Thoracic aorta endothelial cell (primary cell): ENCODE measurements around the gene C5AR1. TPM values are rescaled to one million over a fixed set of nuclear protein-coding genes. Genes with fewer than 3 reads are reported as not detected.

Experiments used
- total RNA-seq: library from RNA; depleted of rRNA; stranded (reverse); fragments of >200 nt; gene quantifications from 2 replicates; pipeline ENCODE4 v1.2.3, GENCODE V29; 2012

Gene C5AR1
- not detected in 2 replicates for total RNA-seq

GRCh38 chr19:47309608-47310007, at the start of gene C5AR1:
Gene C5AR1, plus strand, starts transcription at chr19:47309861. Its CDS starts 35 bp downstream, at chr19:47309896.

GRCh38 chr19:47274071-47274890, 35.4 kb upstream of the C5AR1 start, which contains the start of gene INAFM1:
Gene INAFM1, plus strand, starts transcription at chr19:47274885. Its CDS starts 35 bp downstream, at chr19:47274920.

DNA sequence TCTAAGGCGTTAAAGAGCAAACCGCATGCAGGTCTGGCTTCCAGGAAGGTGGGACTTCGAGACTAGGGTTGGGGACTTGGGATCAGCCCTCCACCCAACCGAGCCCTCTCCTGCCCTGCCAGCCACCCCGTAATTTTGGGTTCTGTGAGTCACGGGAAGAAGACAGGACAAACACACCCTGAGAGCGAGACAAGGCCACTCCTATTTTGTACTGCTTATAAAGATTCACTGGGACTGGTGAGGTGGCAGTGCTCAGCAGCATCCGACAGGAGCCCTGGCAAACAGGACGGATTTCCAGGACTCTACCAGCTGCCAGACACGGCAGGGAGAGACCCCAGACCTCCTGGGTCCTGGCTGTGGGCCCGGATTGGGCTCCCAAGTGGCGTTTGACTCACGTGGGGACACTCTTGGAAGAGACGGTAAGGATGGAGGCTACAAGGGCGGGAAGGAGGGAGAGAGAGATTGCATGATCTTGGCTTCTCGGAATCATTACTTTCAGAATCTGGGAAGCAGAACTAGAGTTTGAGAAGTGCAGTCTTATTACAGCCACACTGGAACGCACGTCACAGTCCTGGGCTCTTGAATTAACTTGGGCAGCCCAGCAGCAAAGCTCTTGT, 22.4 kb downstream of the C5AR1 start, which contains the start of gene C5AR2:
Gene C5AR2, plus strand, starts transcription at position 245 of the 617 bp plus-strand sequence. CDS start 8,625 bp downstream, outside the sequence.

DNA sequence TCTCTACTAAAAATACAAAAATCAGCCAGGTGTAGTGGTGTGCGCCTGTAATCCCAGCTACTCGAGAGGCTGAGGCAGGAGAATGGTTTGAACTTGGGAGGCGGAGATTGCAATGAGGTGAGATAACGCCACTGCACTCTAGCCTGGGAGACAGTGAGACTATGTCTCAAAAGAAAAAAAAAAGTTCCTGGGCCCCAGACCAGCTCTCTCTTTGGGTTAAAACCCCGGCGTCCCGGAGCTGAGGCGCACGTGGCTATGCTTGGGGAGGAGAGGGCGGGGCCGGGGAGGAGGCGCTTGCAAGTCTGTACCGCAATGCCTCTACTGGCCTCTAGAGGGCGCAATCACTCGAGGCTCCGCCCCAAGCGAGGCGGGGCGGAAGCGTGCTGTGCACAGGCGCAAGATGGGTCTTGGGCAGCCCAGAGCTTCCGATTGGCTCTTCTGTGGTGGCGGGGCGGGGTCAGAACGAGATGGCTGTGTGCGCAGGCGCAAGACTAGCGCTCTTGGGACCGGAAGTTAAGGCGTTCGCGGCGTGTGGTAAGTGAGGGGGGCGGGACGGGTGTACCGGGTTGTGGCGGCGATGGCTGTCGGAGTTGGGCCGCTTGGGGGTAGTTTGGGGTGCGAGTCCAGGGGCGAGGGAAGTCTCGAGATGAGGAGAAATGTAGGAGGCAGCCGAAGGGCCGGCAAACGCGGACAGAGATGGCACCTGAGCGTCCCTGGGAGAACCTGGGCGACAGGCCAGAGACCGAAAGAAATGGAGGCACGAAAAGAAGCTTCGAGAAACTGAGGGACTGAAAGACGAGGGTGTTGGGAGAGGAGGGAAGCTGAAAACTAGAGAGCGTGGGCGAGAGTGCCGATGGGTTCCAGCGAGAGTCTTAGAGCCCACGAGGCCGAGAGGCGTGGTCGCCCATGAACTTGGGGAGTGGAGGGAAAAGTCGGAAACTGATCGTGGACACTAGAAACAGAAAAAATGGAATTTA, 39.4 kb downstream of the C5AR1 start, which contains the start of gene DHX34:
Gene DHX34, plus strand, starts transcription at position 497 of the 977 bp plus-strand sequence. CDS start 3,716 bp downstream, outside the sequence.

Other genes starting within 250 kb of the C5AR1 start
- gene ZC3H4, start 196.1 kb upstream of the C5AR1 start, total RNA-seq = 27.9 and 30.4 TPM in 2 replicates
- 174 and 209 TPM in 2 replicates for gene SAE1, start 179.0 kb upstream of the C5AR1 start, total RNA-seq
- 10.6 and 11.7 TPM in 2 replicates for gene BBC3, start 78.7 kb upstream of the C5AR1 start, total RNA-seq
- 5.5 and 7.2 TPM in 2 replicates for gene CCDC9, start 53.3 kb upstream of the C5AR1 start, total RNA-seq
- 0.53 and 0.65 TPM in 2 replicates for gene INAFM1, start 35.0 kb upstream of the C5AR1 start, total RNA-seq
- gene C5AR2, start 22.3 kb downstream of the C5AR1 start, total RNA-seq = under 0.01 TPM in 1 of 2 replicates, not detected in the other
- 15.3 and 17.5 TPM in 2 replicates for gene DHX34, start 39.5 kb downstream of the C5AR1 start, total RNA-seq
- gene MEIS3, start 109.7 kb downstream of the C5AR1 start, total RNA-seq = not detected in 2 replicates
- gene SLC8A2, start 162.0 kb downstream of the C5AR1 start, total RNA-seq = not detected in 2 replicates
- 3.1 and 4.2 TPM in 2 replicates for gene KPTN, start 174.4 kb downstream of the C5AR1 start, total RNA-seq
- 73.3 and 74.5 TPM in 2 replicates for gene NAPA, start 205.2 kb downstream of the C5AR1 start, total RNA-seq